RCC 7860 (cell line): ENCODE data around the gene JADE1.

Experiments used
- DNase-seq: peaks from one replicate; pipeline ENCODE4 v3.0.0-alpha.2; 2015; ENCODE audit warnings: low spot score
- FAIRE-seq: peaks from 2 replicates; lab custom pipeline; 2012; peaks lifted over from hg19 to GRCh38; lab: Jason Lieb, UNC

The JADE1 gene

GRCh38 chr4:128840711-128841318 lies 31.3 kb downstream of the JADE1 start:
- no peak for FAIRE-seq
- no peak for DNase-seq

DNA sequence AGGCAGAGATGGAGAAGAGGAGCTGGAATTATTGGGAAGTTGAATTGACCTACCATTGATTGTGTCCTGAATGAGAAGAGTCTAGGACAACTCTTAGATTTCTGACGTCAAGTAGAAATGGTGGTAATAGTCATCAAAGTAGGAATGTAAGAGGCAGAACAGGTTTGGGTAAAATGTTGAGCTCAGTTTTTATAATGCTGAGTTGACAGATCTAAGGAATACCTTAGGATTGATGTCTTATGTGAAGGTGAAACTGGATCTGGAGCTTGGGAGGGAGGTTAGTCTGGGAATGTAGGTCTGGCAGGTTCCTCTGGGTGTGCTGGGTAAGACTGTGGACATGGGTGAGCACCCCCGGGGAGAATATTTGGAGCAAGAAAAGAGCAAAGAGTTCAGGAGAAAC lies 31.9 kb downstream of the JADE1 start:
- FAIRE-seq: no peak
- DNase-seq: no peak

GRCh38 chr4:128844931-128845330 lies 35.4 kb downstream of the JADE1 start:
- DNase-seq (no peak), FAIRE-seq (no peak)

DNA sequence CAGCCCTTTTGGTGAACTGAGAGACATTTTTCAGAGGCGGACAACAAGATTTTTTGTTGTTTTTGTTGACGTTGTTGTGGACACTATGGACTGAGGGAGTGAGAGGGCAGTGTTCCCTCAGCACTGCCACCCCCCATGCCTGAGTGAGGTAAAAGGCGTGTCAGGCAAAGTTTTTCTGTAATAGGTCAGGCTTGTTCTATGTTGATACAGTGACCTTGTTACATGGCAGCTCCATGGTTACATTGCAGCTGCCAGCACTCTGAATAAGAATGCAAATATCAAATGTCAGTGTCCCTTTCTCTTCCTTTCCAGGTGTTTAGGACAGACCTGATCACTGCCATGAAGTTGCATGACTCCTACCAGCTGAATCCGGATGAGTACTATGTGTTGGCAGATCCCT lies 36.6 kb downstream of the JADE1 start:
- FAIRE-seq (no peak), DNase-seq (no peak)

DNA sequence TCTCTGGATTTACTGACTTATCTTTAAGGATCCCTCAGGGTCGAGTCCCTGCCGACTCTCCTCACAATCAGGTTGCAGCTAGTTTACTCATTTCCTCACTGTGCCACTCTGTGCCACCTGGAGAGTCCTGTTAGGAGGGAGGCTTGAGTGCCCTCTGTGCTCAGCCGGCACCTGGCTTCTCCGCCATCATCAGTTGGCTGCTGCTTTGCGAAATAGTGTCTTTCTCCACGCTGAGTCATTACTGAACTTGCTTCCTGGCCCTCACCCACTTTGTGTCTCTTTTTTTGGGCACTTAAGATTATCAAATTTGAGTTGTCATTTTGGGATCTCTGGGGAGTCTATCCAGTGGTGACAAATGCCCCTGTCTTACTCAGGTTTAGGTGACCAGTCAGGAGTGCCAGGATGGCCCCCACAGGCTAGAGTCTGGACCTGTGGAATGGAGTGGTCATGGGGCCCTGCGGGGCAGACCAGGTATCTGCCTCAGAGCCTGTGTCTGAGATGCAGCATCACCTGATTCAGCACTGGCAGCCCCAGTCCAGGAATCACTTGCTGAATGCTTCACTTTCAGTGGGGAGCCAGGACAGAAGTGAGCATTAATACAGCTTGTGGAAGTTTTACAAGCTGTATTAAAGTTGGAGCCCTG lies 37.7 kb downstream of the JADE1 start:
- FAIRE-seq: no peak
- DNase-seq: no peak

DNA sequence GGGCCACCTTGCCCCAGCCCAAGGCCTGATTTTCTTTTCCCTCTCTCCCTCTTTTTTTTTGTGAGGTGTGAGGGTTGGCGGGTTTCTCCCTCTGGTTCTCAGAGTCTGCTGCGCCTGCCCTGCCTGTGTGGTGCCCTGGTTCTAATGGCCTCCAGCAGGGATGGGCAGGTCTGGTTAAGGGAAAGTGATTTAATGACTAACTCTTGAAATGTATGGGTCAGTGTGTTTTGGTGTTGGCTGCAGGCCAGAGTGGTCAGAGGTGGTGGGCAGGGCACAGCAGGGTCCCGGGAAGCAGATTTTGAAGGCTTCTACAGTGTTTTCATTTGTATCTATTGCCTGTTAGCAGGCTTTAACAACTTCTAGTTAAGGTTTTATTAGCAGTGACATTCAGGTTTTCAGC lies 39.0 kb downstream of the JADE1 start:
- no peak for DNase-seq

DNA sequence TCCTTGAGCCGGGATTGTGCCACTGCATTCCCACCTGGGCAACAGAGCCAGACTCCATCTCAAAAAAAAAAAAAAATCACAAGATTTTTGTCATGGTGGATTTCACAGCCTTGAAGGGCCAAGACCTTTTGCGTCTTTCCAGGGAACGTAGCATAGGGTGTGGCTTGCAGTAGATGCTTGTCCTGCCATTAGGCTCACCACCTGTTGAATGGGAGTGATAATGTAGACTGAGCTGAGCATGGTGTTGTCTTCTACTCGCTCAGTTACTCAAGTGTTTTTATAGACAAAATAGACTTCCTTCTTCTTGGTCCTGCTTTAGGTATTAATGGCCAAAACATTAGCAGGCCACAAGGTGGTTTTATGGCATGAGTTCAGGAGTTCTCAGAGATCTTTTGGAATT lies 40.8 kb downstream of the JADE1 start:
- DNase-seq: no peak
- FAIRE-seq: no peak

More for the DNA sequence above, 39.0 kb downstream of the JADE1 start:
- FAIRE-seq: no peak

DNA sequence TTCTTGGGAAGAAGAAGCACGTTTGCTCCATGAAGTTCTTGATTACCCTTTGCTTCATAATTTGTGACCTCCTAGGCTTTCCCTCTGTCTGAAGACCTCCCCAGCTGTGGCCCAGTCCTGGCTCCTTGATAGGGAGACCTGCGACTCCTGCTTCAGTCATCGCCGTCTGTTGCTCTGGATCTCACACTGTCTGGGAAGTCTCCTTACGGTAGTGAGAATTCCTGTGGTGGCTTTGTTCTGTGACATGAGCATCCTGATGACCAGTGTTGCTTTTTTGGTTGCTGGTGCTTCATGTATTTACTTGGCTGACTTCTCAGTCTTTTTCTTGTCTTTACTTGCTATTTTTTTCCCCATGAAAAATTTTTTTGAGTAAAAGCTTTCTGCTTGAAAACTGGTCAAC lies 44.2 kb downstream of the JADE1 start:
- FAIRE-seq (no peak), DNase-seq (peak; percentile 22)

DNA sequence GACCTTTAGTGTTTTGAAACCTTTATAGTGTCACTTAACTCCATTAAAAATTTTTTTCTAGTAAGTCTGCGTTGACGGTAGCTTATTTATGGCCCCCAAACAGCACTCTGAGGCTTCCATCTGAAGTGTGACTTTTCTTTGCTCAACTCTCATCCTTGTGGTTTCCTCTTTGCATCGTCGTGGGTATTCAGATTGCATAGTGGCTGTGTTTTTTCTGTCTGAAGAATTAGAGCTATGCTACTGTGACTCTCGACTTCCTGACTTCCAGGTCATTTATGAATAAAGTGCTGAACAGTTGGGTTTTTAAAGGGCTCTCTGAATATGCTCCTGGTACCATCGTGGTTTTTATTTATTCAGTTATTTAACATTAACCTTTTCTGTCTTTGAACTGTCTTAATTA lies 44.9 kb downstream of the JADE1 start:
- no peak for FAIRE-seq
- no peak for DNase-seq

- no peak for DNase-seq
- FAIRE-seq: no peak
These were observed 46.1 kb downstream of the JADE1 start for GRCh38 chr4:128855621-128856020.

DNA sequence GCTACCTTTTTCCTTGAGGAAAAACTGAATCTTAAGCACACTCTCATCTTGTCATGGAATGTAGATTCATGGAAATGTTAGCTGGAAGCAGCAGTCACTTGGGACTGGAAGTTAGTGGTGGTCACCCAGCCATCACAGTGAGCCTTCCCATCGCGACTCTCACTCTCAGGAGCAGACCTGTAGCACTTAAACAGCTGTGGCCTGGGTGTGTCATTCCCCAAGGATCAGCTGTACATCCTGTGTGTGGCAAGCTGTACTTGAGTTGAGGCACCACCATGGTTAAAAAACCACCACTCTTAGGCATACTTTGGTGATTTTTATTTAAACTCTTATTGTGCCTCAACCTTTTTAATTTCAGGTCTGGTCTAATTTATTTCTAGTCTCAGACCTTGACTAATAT lies 46.7 kb downstream of the JADE1 start:
- FAIRE-seq (no peak), DNase-seq (no peak)

- FAIRE-seq (no peak), DNase-seq (no peak)
These were observed 49.6 kb downstream of the JADE1 start for GRCh38 chr4:128858879-128859671.

DNA sequence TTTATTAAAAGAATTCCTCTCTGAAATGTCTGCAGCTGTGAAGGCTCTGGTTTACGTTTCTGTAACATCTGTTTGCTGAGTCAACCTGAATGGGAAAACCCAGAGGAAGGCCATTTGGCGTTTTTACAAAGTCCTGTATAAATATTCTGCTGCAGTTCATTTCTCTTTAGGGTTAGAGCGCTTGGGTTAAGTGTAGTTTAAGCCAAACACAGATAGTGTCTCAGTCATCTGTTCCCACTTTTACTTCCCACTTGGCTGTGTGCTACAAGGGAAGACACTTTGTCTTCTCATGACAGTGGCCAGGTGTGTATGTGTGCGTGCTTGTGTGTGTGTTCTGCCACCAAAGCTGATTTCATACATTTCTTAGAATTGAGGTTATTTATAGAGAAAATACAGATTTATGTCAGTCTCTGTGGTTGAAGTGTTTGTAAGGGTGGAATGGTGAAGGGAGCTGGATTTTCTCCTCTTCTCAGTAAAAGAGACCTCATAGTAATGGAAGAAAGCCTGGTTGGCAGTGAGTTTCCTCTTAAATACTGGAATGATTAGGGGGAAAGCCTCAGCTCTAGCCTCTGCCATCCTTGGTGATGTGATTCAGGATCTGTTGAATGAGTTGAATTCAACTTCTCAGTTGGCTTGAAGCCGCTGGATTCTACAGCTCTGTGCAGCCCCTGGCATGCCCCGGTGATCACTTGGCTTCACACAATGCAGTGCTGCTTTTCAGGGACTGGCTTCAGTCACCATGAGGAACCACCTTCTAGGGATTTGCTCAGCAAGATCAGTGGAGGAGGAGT lies 50.6 kb downstream of the JADE1 start:
- no peak for FAIRE-seq

DNA sequence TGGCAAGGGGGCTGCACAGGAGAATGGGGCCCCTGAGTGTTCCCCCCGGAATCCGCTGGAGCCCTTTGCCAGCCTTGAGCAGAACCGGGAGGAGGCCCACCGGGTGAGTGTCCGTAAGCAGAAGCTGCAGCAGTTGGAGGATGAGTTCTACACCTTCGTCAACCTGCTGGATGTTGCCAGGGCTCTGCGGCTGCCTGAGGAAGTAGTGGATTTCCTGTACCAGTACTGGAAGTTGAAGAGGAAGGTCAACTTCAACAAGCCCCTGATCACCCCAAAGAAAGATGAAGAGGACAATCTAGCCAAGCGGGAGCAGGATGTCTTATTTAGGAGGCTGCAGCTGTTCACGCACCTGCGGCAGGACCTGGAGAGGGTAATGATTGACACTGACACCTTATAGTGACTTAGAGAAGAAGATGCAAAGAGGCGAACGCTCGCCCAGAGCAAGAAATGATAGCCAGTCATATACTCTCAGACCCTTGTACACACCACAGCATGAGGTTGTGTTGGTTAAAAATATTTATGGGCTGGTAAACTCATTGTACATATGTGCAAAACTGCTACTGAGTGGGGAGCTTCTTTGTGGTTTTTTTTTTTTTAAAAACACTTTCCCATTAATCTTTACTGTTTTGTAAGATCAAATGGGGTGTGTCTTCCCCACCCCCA lies 52.5 kb downstream of the JADE1 start:
- DNase-seq (no peak), FAIRE-seq (no peak)

More for the DNA sequence above, 50.6 kb downstream of the JADE1 start:
- DNase-seq: no peak

GRCh38 chr4:128862608-128863311 lies 53.3 kb downstream of the JADE1 start:
- FAIRE-seq (no peak), DNase-seq (peak; percentile 18)

DNA sequence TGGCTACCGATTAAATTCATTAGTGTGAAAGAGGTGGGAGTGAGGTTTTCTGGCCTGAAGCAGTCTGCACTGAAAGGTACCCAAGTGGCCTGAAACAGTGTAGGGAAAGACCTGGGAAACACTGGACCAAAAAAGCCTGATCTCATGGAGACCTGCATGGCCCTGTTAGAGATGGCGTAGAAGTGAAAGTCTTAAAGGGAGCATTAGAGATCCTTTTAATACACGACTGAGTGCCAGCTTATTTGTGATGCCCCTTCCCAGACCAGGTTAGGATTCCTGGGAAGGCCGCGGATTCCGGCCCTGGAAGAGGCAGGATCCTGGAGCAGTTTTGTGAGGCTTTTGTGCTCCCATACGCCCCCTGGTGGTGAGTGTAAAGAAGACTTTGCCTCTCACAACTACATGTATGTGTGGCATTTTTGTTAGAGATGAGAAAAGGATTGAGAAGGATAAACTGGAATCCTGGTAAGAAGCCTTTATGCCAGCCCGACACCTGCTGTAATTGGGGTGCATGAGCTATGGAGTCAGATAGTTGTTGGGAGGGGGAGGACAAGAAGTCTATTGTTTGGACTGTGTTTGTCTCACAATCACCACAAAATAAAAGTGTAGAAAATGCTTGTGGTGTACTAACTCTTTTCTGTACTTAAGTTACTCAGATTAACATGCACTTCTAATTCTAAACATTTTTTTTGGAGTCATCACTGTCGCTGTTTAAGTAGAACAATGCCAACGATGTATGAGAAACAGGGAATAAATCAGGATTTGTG lies 54.0 kb downstream of the JADE1 start:
- DNase-seq: peak; percentile 54
- no peak for FAIRE-seq

DNA sequence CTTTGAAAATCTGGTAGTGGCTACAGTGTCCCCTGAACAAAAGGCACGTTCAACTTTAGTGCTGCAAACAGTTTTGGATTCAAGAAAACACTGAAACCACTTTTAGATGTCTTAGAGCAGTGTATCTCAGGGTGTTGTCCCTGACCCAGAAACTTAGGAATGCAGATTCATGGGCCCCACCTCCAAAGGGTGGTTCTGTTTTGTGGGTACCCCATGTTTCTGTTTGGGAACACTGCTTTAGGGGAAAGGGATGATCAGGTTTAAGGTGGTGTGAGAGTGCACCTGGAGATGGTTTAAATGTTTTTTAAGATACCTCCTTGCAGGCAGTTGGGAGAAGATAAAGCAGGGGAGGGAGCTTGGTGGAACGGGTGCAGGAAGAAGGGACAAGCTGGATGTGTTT lies 55.6 kb downstream of the JADE1 start:
- FAIRE-seq: no peak

DNA sequence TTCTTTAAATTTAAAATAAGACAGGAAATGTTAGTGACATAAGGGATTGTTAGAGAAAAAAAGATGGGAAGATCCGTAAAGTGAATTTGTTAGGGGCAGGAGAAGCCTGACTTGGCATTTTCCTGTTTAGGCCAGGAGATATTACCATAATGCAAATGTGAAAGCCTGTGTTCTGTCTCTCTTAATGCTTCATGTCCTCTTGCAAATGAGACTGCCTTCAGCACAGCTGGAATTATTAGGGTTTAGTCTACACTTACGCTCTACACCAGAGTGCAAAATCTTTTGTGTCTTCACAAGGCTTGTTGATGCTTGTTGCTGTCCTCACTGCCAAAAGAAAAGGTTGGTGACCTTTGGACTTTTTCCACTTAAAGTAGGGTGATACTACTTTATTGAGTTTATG lies 56.8 kb downstream of the JADE1 start:
- FAIRE-seq: no peak
- DNase-seq: no peak

More for the DNA sequence above, 55.6 kb downstream of the JADE1 start:
- DNase-seq: no peak

GRCh38 chr4:128866691-128867090 lies 57.2 kb downstream of the JADE1 start:
- FAIRE-seq (no peak), DNase-seq (no peak)
